ENCODE results near the gene ASCC1. TPM values are rescaled to one million over a fixed set of nuclear protein-coding genes. Genes with fewer than 3 reads are reported as not detected.
"Not testable (repeated sequence)": the region's sequence is repeated elsewhere in the genome, so short reads cannot be mapped to it uniquely, and the experiment has no call there.

The ASCC1 gene
- polyA plus RNA-seq, 1 donor = 45.2 TPM

DNA sequence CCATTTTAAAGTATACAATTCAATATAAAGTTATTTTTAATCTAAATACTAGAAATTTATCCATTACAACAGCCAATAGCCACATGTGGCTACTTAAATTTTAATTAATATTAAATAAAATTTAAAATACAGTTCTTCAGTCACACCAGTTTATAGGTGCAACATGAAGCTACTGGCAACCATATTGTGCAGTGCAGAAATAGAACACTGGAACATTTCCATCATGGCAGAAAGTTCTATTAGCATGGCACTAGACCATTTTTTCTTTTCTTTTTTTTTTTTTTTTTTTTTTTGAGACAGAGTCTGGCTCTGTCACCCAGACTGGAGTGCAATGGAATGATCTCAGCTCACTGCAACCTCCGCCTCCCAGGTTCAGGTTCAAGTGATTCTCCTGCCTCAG lies 5.2 kb upstream of the ASCC1 start:
- no peak for DNase-seq

DNA sequence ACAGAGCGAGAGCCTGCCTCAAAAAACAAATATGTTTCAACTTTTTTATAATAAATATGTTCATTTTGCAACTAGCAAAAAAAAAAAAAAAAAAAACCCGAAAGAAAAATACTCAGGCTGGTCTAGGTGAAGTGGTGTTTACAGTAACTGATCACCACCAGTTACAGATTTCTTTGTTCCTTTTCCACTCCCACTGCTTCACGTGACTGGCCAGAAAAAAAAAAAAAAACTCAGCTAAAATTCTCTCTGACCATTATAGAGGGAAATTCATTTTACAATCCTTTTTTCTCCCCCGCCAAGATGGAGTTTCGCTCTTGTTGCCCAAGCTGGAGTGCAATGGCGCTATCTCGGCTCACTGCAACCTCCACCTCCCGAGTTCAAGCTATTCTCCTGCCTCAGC lies 4.6 kb upstream of the ASCC1 start:
- no peak for DNase-seq

DNA sequence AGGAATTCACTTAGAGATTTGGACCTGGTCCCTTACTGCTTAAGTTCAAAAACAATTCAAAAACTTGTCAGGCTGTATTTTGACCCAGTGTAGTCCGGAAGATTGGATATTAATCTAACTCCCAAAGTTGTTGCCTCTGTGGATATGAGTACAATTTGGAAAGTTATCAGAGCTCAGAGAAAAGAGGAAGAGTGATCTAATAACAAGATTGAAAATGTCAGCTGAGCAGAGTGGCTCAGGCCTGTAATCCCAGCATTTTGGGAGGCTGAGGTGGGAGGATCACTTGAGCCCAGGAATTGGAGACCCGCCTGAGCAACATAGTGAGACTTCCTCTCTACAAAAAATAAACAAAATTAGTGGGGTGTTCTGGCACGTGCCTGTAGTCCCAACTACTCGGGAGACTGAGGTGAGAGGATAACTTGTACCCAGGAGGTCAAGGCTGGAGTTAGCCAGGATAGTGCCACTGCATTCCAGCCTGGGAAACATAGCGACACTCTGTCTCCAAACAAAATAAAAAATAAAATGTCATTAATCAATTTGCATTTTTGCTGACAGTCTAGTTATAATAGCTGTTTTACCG lies 3.2 kb upstream of the ASCC1 start:
- no peak for DNase-seq

DNA sequence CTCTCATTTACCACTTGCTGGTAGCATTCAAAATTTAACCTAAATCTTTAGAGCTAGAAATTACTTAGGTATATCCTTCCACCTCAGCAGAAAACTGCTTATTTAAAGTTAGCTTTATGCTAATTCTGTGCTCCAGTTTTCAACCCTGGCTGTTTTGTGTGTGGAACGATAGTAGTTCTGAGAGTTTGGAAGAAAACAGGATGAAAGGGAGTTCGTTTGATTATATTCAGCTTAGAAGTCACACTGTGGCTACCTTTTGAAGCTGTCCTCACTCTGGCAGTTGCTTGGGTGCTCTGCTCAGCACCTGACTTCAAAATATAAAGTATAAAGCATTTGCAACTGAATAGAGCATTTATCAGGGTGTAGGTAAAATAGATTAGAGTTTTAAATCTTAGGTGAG lies 2.6 kb upstream of the ASCC1 start:
- DNase-seq = no peak

DNA sequence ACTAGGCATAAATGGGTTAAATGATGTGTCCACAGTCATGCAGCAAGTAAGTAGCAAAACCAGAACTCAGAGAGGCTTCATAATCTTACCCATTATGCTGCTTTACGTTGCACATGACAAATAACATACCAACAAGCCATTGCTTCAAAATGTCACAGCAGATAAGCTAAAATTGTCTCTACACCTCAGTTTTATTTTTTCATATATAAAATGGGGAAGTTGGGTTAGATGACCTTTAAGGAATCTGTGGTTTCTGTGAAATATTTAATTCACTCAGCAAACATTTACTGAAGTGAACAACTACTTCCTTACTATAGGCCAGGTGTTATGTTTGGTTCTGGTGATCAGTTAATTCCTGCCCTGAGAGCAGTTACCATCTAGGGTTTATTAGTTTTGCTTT lies 2.2 kb upstream of the ASCC1 start:
- no peak for DNase-seq

DNA sequence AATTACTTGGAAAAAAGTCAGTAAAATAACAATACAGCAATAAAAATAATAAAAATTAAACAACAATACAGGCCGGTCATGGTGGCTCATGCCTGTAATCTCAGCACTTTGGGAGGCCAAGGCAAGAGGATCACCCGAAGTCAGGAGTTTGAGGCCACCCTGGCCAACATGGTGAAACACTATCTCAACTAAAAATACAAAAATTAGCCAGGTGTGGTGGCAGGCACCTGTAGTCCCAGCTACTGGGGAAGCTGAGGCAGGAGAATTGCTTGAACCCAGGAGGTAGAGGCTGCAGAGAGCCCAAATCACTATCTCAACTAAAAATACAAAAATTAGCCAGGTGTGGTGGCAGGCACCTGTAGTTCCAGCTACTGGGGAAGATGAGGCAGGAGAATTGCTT lies 4.2 kb downstream of the ASCC1 start:
- DNase-seq = not testable (repeated sequence)

DNA sequence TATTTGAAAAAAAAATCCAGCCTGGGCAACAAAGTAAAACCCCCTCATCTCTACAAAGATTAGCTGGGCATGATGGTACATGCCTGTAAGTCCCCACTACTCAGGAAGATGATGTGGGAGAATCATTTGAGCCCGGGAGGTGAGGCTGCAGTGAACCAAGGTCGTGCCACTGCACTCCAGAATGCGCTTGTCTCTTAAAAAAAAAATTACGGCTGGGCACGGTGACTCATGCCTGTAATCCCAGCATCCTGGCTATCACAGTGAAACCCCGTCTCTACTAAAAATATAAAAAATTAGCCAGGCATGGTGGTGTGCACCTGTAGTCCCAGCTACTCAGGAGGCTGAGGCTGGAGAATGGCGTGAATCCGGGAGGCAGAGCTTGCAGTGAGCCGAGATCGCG lies 4.7 kb downstream of the ASCC1 start:
- not testable (repeated sequence) for DNase-seq

DNA sequence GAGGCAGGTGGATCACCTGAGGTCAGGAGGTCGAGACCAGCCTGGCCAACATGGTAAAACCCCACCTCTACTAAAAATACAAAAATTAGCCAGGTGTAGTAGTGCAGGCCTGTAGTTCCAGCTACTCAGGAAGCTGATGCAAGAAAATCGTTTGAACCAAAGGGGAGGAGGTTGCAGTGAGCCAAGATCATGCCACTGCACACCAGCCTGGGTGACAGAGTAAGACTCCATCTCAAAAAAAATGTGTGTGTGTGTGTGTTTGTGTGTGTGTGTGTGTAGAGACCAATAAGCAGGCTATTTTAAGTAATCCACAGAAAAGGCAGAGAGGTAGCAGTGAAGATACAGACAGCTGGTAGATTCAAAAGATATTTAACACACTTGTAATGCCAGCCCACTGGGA lies 7.5 kb downstream of the ASCC1 start:
- not testable (repeated sequence) for DNase-seq

DNA sequence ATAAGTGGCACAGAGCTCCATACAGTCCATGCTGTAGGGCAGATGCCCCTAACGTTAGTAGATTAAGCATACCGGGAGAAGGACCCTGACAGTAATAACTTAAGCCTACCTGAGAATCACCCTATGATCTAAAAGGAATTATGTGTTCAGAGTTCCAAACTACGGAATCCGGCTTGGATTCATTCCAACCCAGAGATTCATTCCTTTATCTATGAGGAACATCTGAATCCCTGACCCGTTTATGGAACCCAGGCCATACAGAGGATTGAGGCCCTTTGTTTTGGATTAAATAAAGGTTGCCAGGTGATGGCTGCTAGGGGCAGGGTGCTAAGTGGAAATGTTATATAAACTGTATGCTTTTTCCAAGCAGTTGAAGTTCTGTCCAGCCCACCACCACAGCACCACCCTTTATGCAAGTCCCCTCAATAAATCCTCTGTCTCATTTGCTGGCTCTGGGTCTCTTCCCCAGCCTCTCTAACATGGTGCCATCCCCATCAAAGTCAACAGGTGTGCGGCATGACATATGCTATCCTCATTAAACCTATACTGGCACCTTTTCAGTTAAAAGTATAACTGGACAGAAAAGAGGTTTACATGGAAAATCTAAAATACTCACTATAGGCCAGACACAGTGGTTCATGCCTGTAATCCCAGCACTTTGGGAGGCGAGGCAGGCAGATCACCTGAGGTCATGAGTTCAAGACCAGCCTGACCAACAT lies 9.4 kb downstream of the ASCC1 start:
- no peak for DNase-seq

DNA sequence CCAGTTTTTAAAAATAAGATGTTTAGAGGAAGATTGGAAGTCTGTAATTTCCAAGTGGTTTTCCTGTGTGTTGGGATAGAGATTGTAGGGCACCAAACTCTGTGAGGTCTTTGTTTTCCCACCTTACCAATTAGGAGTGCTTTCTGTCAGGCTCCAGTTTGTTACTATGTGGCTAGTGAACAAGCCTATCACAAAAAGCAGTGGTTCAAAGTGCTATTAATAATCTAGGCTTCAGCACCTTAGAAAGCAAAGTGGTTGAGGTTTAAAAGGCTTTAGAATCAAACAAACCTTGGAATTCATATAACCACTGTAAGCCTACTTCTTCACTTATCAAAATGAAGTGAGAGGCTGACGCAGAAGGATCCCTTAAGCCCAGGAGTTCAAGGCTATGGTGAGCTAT lies 11.4 kb downstream of the ASCC1 start:
- no peak for DNase-seq

DNA sequence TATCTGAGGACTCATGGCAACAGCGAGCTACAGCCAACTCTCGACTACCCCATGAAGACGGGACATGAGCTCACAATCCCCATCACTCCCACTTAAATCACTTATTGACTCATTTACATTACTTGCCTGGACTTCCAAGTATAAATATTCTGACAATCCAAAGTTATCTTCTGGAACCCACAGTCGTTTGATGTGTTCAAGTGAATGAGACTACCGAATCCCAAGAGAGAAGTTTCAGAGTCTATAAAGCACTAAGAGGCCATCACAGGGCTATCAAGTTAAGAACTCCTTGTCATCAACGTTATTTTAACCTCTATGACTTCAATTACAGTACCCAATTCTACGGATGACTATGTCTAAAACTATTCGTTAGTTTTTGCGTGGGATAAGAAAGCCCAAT lies 11.8 kb downstream of the ASCC1 start:
- DNase-seq = no peak

DNA sequence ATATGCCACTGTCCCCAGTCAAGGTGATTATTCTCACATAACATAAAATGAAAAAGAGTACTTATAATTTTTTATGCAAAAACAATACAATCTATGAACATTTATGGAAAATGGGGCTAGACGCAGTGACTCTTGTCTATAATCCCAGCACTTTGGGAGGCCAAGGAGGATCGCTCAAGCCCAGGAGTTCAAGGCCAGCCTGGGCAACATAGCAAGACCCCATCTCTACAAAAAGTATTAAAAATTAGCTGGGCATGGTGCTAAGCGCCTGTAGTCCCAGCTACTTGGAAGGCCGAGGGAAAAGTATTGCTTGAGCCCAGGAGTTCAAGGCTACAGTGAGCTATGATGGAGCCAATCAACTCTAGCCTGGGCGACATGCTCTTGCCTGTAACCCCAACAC lies 14.8 kb downstream of the ASCC1 start:
- DNase-seq = no peak

DNA sequence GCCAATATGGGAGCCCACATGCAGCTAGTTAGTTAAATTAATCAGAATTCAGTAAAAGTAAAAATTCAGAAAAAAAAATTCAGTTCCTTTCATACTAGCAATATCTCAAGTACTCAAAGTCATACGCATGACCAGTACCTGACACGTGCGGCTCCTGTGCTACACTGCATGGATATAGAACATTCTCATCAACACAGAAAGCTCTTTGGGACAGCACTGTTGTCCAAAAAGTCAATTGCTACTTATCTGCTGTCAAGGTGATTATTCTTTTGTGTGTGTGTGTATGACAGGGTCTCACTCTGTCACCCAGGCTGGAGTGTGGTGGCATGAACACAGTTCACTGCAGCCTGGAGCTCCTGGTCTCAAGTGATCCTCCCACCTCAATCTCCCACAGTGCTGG lies 15.2 kb downstream of the ASCC1 start:
- DNase-seq = no peak

DNA sequence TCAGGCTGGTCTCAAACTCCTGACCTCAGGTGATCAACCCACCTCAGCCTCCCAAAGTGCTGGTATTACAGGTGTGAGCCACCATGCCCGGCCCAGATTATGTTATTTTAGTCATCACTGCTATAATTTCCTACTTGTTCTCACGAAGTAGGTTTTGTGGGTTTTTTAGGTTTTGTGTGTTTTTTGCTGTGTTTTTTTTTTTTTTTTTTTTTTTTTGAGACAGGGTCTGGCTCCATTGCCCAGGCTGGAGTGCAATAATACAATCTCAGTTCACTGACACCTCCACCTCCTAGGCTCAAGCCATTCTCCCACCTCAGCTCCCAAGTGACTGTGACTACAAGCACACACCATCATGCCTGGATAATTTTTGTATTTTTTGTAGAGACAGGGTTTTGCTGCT lies 21.1 kb downstream of the ASCC1 start:
- no peak for DNase-seq

DNA sequence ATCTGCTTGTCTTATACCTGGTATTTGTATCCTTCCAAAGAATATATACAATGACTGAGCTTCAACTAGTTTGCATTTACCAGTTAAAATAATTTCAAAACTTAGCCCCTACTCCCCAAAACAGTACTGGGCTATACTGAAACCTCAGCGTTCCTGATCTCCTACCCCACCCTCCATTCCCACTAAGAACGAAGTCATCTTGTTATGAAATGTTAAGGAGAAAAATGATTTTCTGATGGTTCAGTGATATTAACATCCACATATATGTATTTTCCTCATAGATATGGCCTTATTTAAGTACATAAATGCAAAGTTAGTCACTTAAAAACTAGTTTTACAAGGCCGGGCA lies 29.1 kb downstream of the ASCC1 start:
- DNase-seq = no peak

DNA sequence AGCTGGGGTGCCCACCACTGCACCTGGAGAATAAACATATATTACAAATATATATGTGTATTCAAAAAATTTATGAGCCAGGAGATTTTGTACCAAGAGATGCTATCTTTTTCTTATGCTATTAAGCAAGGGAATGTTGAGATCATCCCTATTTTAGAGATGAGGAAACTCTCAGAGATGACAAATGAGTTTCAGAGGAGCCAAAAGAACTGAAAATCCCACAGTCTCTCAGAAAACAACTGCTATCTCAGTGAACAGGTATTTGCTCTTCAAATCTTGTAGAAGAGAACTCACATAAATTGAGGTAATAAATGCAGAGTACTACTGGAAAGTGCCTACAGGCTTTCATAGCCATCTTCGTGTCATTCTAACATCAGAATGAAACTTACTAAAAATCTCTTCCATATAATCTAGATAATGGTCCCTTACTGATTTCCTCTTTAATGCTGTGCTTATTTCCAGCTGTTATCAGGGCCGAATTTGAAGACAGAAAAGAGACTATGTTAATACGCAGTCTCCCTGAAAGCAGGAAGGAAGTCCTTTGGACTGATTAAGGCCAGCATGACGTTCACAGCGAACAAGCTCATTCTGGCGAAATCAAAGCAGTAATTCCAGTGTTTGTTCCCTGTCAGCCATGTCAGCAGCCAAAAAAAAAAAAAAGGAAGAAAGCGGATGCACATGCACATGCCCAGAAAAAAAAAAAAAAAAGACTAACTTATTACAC lies 29.7 kb downstream of the ASCC1 start:
- no peak for DNase-seq

DNA sequence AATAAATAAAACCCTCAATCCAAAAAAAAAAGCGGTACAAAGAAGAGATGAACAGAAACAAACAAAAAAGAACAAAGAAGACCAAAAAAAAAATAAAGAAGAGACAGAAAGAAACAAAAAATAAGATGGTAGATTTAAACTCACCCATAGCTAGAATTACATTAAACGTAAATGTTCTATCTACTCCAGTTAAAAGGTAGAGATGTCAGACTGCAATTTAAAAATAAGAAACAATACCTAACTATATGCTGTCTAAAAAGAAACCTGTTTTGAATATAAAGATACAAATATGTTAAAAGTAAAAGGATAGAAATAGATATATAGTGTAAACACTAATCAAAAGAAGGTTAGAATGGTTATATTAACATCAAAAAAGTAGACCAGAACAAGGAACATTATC lies 31.9 kb downstream of the ASCC1 start:
- no peak for DNase-seq

DNA sequence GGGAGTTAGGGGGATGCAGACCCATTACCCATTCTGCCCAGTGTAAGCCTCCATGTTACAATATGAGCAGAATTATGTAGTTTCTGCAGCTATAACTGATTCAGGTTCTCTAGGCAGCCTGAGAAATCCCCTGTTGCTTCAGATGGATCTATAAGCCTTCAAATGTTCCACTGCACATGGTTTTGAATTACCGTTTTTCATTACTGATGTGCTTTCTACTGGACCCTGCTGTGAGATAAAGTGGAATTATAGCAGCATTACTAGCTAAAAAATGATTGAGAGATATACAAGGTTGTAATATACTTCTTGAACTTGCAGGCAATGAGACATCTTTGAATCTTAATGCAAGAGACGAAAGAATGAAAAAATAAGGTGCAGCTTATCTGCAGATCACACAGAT lies 38.6 kb downstream of the ASCC1 start:
- DNase-seq = no peak

DNA sequence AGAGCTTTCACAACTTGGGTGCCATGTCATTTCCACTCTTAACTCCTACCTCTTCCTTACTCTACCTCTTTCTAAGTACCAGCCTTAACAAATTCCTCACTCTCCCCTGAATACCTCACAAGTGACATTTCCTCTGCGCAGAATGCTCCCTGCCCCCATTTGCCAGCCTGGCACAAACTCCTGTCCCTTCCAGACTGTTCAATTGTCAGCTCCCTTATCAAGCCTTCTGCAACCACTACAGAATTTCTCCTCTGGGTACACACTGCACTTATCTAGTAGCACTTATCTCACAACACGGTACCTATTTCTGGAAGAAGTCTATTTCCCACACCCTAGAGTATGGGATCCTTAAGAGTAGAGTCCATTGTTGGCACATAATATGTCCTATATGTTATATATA lies 39.4 kb downstream of the ASCC1 start:
- no peak for DNase-seq

DNA sequence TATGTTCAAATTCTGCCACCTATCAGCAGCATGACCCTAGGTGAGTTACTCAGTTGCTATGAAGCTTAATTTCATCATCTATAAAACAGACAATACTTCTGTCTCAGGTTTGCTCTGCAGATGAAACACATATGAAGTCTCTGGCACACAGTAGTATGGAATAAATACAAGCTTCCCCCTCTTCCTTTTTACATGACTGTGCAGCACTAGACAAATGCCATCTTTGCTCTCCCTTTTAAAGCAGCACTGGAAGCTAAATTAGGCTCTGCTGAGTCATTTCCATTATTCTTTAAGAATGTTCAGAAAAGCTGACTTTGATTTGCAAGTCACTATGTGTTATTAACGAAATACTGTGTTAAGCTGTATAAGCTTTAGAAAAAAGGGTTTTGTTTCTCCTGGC lies 40.9 kb downstream of the ASCC1 start:
- DNase-seq = no peak

DNA sequence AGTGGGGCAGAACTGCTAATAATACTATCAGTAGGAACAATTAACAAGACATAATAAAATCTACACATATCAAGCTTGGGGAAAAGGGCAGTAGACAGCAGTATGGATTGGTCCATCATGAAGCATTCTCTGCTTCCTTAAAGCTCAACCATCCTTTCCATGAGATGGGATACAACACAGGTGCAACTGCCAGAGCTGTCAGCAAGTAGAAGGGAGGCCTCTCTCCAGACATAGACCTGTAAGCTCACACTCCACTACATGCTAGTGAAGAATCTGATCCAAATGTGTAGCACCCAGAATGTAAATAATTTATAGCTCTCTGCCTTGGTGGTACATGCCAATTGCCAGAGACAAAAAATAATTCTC lies 41.8 kb downstream of the ASCC1 start:
- DNase-seq = no peak

DNA sequence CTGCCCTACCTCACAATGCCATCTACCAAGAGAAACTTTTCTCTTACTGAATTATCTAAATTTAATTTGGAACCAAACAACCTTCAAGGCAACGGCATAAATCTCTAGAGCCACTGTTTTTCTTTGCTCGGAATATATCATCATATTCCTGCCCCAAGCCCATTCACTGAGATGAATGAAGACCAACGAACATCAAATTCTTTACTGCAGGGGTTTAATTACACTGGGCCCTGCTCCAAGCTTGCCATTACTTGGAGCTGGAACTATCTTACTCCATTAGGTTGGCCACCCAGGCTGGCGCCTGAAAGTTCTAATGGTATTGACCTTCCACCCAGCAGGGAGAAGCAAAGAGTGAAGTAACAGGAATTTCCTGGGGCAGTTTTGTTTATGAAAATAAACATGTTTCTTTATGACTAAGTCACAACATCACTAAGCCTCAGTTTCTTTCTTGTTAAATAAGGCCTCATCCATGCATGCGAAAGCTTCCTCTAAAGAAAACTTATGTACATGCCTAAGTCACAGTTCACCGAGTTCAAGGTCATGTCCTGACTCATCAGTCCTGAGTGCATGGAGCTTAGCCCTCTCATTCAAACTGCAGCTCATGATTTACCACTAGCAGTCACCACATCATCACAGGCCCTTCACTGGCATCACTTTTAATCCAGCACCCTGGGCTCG lies 42.3 kb downstream of the ASCC1 start:
- no peak for DNase-seq

DNA sequence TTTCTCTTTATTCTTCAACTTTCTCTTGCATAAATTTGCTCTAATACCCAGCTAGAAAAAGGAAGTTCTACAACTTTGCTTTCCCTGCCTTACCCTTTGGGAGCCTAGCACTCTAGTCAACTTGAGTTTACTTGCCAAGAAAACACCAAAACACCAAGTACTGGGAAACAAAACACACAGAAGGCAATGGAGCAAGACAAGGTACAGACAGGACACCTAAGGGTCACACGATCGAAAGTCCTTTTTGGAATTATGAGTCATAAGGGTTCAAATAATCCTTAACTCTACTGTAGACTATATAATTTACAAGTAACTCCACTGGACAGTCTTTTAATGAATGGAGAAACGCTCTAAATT lies 42.8 kb downstream of the ASCC1 start:
- no peak for DNase-seq

Measured in left kidney (tissue), 2 donors.